Omental fat pad (tissue), 4 donors: ENCODE measurements around the gene ZC3H14. TPM values are rescaled to one million over a fixed set of nuclear protein-coding genes. Genes with fewer than 3 reads are reported as not detected.

Experiments
- ATAC-seq: fragments of 150-250 bp; one replicate; pipeline ENCODE4 v1.9.1; 2016; ENCODE audit warnings: mild to moderate bottlenecking, moderate library complexity; ENCODE audit not compliant: low FRiP score
- DNase-seq: peaks from one replicate; pipeline ENCODE4 v3.0.0-alpha.2; 2019; ENCODE audit warnings: low spot score
- CTCF ChIP-seq, 3 donors: fragments of 450-650 bp; IDR thresholded peaks; one replicate each; pipeline ENCODE4 v1.5.1; 2016 to 2017; ENCODE audit warnings: antibody characterized with exemption in 3 of 3, mild to moderate bottlenecking in 3 of 3, moderate library complexity in 2 of 3
- total RNA-seq, 4 donors: library from RNA; depleted of rRNA; stranded (reverse); fragments of >200 nt; gene quantifications; one replicate each; pipeline ENCODE4 v1.1.0, GENCODE V29; 2016

Gene ZC3H14
- total RNA-seq, 4 donors from 2014 or later: 66.2 to 72.8 (median 69.5) TPM

- no peak for TF ChIP-seq CTCF (IDR thresholded peaks at IDR 0.05)
- DNase-seq (no peak), ATAC-seq (no peak)
Measured at GRCh38 chr14:88628462-88628861, 65.6 kb downstream of the ZC3H14 start.

GRCh38 chr14:88630565-88630964 is 67.7 kb downstream of the ZC3H14 start:
- no peak for DNase-seq
- TF ChIP-seq CTCF (IDR thresholded peaks at IDR 0.05): no peak
- no peak for ATAC-seq

- no peak for TF ChIP-seq CTCF (IDR thresholded peaks at IDR 0.05)
- ATAC-seq (no peak), DNase-seq (no peak)
Measured at GRCh38 chr14:88631091-88631490, 68.3 kb downstream of the ZC3H14 start.

GRCh38 chr14:88632512-88632911 is 69.7 kb downstream of the ZC3H14 start:
- ATAC-seq (no peak), DNase-seq (no peak)
- TF ChIP-seq CTCF (IDR thresholded peaks at IDR 0.05): no peak

- DNase-seq (no peak), ATAC-seq (no peak)
- no peak for TF ChIP-seq CTCF (IDR thresholded peaks at IDR 0.05)
Measured at GRCh38 chr14:88639221-88639620, 76.4 kb downstream of the ZC3H14 start.

GRCh38 chr14:88660056-88660455 is 97.2 kb downstream of the ZC3H14 start:
- no peak for ATAC-seq
- TF ChIP-seq CTCF (IDR thresholded peaks at IDR 0.05): no peak
- no peak for DNase-seq

- DNase-seq (no peak), ATAC-seq (no peak)
- no peak for TF ChIP-seq CTCF (IDR thresholded peaks at IDR 0.05)
Measured at GRCh38 chr14:88667555-88668273, 104.9 kb downstream of the ZC3H14 start.
